SK-N-MC (cell line): ENCODE results near the gene NFS1.
"Not testable (repeated sequence)": the region's sequence is repeated elsewhere in the genome, so short reads cannot be mapped to it uniquely, and the experiment has no call there.

Source experiments
- EZH2 ChIP-seq: fragments of 200-600 bp; sonication (generic); IDR thresholded peaks from one replicate; pipeline ENCODE4 v1.6.1; 2017; ENCODE audit warnings: antibody characterized with exemption
- FOXP2 ChIP-seq: optimal IDR thresholded peaks from 2 replicates; pipeline ENCODE3; 2011; ENCODE audit warnings: mild to moderate bottlenecking, moderate library complexity; ENCODE audit not compliant: insufficient read depth; ENCODE audit errors: extremely low read length, control extremely low read depth
- POLR2AphosphoS5 ChIP-seq: IDR thresholded peaks from 2 replicates; pipeline ENCODE4 v1.6.1; 2012; ENCODE audit warnings: mild to moderate bottlenecking, low read depth, low read length, borderline replicate concordance

DNA sequence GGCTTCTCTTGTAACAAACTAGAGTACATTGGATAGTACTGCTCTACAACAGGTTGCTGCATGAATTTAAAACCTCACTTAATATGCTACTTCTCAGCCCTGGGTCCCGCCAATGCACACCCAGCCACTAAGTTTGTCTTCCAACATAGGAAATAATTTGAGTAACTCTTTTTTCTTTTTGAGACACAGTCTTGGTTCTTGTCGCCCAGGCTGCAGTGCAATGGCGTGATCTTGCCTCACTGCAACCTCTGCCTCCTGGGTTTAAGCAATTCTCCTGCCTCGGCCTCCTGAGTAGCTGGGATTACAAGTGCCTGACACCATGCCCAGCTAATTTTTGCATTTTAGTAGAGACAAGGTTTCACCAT is 24.1 kb upstream of the NFS1 start:
- TF ChIP-seq EZH2, FOXP2: not testable (repeated sequence)
- peak; percentile 24; the same call in 1 of the 2 replicates for TF ChIP-seq POLR2AphosphoS5
